Mammary epithelial cell (primary cell): ENCODE measurements around the gene CNTN4.

ENCODE experiments used
- CTCF ChIP-seq, 2 donors: IDR thresholded peaks in 1 of 2; conservative IDR thresholded peaks in 1 of 2; 2 replicates each; pipeline ENCODE4 v1.5.1; 2011 to 2012; ENCODE audit warnings: inconsistent platforms in 2 of 2, low read length in 2 of 2, mild to moderate bottlenecking in 2 of 2, control low read depth in 1 of 2, low read depth in 1 of 2; ENCODE audit not compliant: insufficient read depth in 1 of 2; ENCODE audit errors: extremely low read depth in 1 of 2
- EZH2 ChIP-seq: IDR thresholded peaks from 2 replicates; pipeline ENCODE4 v1.6.1; 2012; ENCODE audit warnings: low read length, inconsistent platforms, borderline replicate concordance

GRCh38 chr3:2535206-2535605 lies 436.5 kb downstream of the CNTN4 start:
- TF ChIP-seq CTCF (conservative IDR thresholded peaks at IDR 0.05 in 1 of 2, IDR thresholded peaks at IDR 0.05 in 1 of 2; ENCODE audit: extremely low read depth in 1 of 2, insufficient read depth in 1 of 2, low read depth in 1 of 2, low read length in 2 of 2): no peak
- TF ChIP-seq EZH2: no peak
